Measurements from ENCODE around the gene CORIN. TPM values are rescaled to one million over a fixed set of nuclear protein-coding genes. Genes with fewer than 3 reads are reported as not detected.

CORIN gene
- total RNA-seq, 1 donor from 2014 or later: 0.05 TPM

DNA sequence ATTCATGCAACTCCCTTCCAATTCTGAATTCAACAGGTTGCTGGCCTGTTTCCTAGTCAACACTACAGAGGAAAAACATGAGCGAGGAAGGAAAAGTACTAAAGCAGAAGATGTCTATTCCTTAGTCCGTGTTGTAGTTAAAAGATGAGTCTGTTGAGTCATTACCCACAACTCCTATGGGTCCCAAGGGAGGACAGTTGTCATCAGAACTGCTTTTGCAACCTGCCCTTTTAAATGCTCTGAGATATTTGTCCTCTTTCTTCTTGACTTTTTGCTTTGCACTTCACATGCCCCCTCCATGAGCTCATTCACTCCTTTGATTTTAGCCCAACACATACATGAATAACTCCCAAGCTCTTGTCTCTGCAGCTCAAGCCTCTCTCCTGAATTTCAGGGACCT, 119.2 kb downstream of the CORIN start:
- H3K4me3 Mint-ChIP-seq: no peak overlapping the region
- no peak overlapping the region for H3K27ac Mint-ChIP-seq (ENCODE audit: unreplicated experiment)

DNA sequence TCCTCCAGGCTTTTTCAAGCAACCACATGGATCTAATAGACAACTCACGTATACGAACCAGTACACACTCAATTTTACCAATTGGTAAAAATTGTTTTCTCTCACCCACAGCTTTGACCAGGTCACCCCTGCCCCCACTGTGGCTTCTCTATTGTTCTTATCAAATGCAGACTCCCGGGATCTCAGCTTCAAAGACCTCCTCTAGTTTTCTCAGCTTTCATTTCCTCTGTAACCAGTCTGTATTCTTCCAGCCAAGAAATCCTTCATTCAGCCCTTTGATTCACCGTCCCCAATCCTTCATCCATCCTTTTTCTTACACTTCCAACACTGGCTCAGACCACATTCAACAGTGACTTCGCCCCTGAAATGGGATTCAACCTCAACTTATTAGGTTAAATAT, 120.7 kb downstream of the CORIN start:
- H3K4me3 Mint-ChIP-seq: peak overlapping the region; percentile 1
- H3K27ac Mint-ChIP-seq (ENCODE audit: unreplicated experiment): peak overlapping the region; percentile 40
- H3K36me3 Mint-ChIP-seq (ENCODE audit: low read depth): no peaks in the 10 kb centered on the region
- no peaks in the 10 kb centered on the region for H3K27me3 Mint-ChIP-seq (ENCODE audit: low read depth)
- H3K4me1 Mint-ChIP-seq: peaks cover 14% of the 10 kb centered on the region
- DNase-seq (ENCODE audit: low read depth, low spot score): no peak
- no peaks in the 10 kb centered on the region for H3K9me3 Mint-ChIP-seq
- TF ChIP-seq, protein P1, sequence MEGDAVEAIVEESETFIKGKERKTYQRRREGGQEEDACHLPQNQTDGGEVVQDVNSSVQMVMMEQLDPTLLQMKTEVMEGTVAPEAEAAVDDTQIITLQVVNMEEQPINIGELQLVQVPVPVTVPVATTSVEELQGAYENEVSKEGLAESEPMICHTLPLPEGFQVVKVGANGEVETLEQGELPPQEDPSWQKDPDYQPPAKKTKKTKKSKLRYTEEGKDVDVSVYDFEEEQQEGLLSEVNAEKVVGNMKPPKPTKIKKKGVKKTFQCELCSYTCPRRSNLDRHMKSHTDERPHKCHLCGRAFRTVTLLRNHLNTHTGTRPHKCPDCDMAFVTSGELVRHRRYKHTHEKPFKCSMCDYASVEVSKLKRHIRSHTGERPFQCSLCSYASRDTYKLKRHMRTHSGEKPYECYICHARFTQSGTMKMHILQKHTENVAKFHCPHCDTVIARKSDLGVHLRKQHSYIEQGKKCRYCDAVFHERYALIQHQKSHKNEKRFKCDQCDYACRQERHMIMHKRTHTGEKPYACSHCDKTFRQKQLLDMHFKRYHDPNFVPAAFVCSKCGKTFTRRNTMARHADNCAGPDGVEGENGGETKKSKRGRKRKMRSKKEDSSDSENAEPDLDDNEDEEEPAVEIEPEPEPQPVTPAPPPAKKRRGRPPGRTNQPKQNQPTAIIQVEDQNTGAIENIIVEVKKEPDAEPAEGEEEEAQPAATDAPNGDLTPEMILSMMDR (conservative IDR thresholded peaks at IDR 0.05): no peak

More for the DNA sequence above, 119.2 kb downstream of the CORIN start:
- H3K27me3 Mint-ChIP-seq (ENCODE audit: low read depth): no peaks in the 10 kb centered on the region
- H3K36me3 Mint-ChIP-seq (ENCODE audit: low read depth): no peaks in the 10 kb centered on the region
- H3K4me1 Mint-ChIP-seq: peaks cover 26% of the 10 kb centered on the region
- DNase-seq (ENCODE audit: low read depth, low spot score): no peak
- TF ChIP-seq, protein P1 (conservative IDR thresholded peaks at IDR 0.05): no peak
- no peaks in the 10 kb centered on the region for H3K9me3 Mint-ChIP-seq

DNA sequence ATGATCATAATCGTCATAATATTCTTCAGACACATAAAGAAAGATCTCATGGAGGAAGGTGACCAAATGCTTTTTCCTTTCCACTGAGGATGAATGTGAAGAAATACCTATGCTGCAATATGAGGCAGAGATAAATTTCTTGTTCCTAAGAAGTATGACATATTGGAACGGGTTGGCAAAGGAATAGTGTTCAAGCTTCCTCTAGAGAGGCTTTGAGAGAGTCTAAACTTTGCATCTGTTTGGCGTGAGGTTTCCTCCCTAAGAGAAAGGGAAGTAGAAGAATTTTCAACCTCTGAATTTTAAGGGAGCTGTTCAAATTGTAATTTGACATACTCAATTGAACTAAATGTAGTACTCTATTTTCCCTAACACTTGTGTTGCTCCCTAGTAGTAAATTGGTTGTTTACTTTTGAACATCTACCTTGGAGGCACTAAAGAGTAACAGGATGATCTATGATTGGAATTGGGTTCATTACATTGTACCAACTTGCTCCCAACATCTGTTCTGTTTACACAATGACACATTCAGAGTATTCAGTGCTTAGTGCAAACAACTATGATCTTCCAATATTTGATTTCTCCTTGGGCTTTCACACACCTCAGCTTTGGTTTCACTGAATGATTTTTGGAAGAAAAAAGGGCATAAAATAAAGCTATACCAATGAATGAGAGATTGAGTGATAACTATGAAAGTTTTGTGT, 122.0 kb downstream of the CORIN start:
- no peak for DNase-seq (ENCODE audit: low read depth, low spot score)
- H3K4me1 Mint-ChIP-seq: peaks cover 22% of the 10 kb centered on the region
- no peaks in the 10 kb centered on the region for H3K27me3 Mint-ChIP-seq (ENCODE audit: low read depth)
- H3K9me3 Mint-ChIP-seq: no peaks in the 10 kb centered on the region
- TF ChIP-seq, protein P1 (conservative IDR thresholded peaks at IDR 0.05): no peak
- H3K4me3 Mint-ChIP-seq: no peak overlapping the region
- H3K36me3 Mint-ChIP-seq (ENCODE audit: low read depth): no peaks in the 10 kb centered on the region
- H3K27ac Mint-ChIP-seq (ENCODE audit: unreplicated experiment): no peak overlapping the region

DNA sequence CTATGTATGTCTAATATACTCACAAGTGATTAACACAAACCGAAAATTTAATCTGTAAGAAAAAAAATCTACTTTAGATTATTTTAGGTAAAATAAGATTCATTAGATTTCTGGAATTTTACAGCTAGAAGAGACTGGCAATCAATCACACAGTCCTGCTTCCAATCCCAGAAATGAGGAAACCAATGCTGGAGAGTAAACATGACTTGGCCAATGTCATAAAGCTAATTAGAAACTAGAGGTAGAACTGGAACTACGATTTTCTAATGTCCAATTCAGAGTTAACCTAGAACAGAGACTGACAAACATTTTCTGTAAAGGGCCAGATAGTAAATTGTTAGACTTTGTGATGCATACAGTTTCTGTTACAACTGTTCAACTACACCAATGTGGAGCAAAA, 123.6 kb downstream of the CORIN start:
- Mint-ChIP-seq H3K4me3 (no peak overlapping the region), H3K4me1 (peaks cover 22% of the 10 kb centered on the region), H3K27me3 (ENCODE audit: low read depth) (no peaks in the 10 kb centered on the region), H3K27ac (ENCODE audit: unreplicated experiment) (no peak overlapping the region), H3K36me3 (ENCODE audit: low read depth) (no peaks in the 10 kb centered on the region), H3K9me3 (no peaks in the 10 kb centered on the region)
- DNase-seq (ENCODE audit: low read depth, low spot score): no peak
- TF ChIP-seq, protein P1 (conservative IDR thresholded peaks at IDR 0.05): no peak

DNA sequence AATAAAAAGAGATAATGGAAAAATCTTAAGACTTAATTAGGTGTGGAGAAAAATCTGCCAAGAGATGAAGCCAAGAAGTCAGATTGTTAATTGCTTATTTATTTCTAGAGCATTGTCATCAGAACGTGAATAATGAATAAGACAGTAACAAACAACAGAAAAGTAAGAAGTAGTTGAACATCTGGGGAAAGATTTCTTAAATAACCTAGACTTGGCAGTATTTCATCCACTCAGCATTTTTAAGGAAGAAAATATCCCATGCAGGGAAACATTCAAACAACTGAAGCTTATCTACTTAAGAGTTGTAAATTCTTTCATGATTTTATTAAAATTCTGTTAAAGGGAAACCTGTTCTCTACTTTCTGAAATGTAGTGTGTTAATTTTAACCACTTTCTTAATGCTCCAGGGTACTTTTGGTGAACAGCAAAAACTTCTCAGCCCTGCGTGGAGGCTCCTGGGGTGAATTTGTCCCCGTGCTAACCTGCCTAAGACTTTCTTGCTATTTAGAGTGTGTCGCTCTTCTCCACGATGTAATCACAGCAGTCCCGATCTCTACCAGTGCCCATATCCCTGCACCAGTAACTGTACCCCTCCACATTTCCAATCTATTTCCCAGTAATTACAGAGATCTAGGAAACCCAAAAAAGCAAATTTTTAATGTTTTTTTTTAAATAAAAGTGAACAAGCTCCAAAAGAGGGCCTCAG, 124.6 kb downstream of the CORIN start:
- Mint-ChIP-seq H3K4me3 (no peak overlapping the region), H3K36me3 (ENCODE audit: low read depth) (no peaks in the 10 kb centered on the region), H3K9me3 (no peaks in the 10 kb centered on the region), H3K4me1 (peaks cover 22% of the 10 kb centered on the region), H3K27me3 (ENCODE audit: low read depth) (no peaks in the 10 kb centered on the region), H3K27ac (ENCODE audit: unreplicated experiment) (no peak overlapping the region)
- DNase-seq (ENCODE audit: low read depth, low spot score): no peak
- TF ChIP-seq, protein P1 (conservative IDR thresholded peaks at IDR 0.05): no peak

Data from neural crest cell (in vitro differentiated cells).